ENCODE results near the gene KIAA1671. TPM values are rescaled to one million over a fixed set of nuclear protein-coding genes. Genes with fewer than 3 reads are reported as not detected.
A peak's percentile ranks its signal among the peaks of the same experiment; 100 is the strongest.
"Not testable (repeated sequence)": the region's sequence is repeated elsewhere in the genome, so short reads cannot be mapped to it uniquely, and the experiment has no call there.

Gene KIAA1671
- polyA plus RNA-seq, 3 donors = 23.2 to 27.4 (median 25.9) TPM

- DNase-seq = no peak
Measured at GRCh38 chr22:25223269-25223850, 270.8 kb downstream of the KIAA1671 start.

GRCh38 chr22:25228822-25229221 is 276.3 kb downstream of the KIAA1671 start:
- DNase-seq = no peak

GRCh38 chr22:25230760-25231159 is 278.2 kb downstream of the KIAA1671 start:
- not testable (repeated sequence) for DNase-seq

- no peak for DNase-seq
Measured at GRCh38 chr22:25232301-25232700, 279.8 kb downstream of the KIAA1671 start.

- not testable (repeated sequence) for DNase-seq
Measured at GRCh38 chr22:25233706-25234105, 281.2 kb downstream of the KIAA1671 start.

GRCh38 chr22:25235547-25236290 is 283.2 kb downstream of the KIAA1671 start:
- DNase-seq = peak; percentile 77

GRCh38 chr22:25236417-25236816 is 283.9 kb downstream of the KIAA1671 start:
- no peak for DNase-seq

GRCh38 chr22:25237503-25237902 is 285.0 kb downstream of the KIAA1671 start:
- no peak for DNase-seq

GRCh38 chr22:25238058-25238457 is 285.5 kb downstream of the KIAA1671 start:
- DNase-seq = not testable (repeated sequence)

Other genes starting within 250 kb of the KIAA1671 start
- gene PIWIL3, start 178.0 kb upstream of the KIAA1671 start, polyA plus RNA-seq (ENCODE audit: insufficient read length in 3 of 3) = under 1 TPM in 1 of 3 donors, not detected in 2; 0.05 TPM
- 1 to 10 TPM; 2.0 to 3.4 (median 2.4) TPM for gene SGSM1, start 146.5 kb upstream of the KIAA1671 start, polyA plus RNA-seq (ENCODE audit: insufficient read length in 3 of 3)
- gene LHFPL7, start 6.0 kb upstream of the KIAA1671 start, polyA plus RNA-seq (ENCODE audit: insufficient read length in 3 of 3) = under 1 TPM in 2 of 3 donors, not detected in 1; 0.21 to 0.25 TPM
- gene CRYBB3, start 247.1 kb downstream of the KIAA1671 start, polyA plus RNA-seq (ENCODE audit: insufficient read length in 3 of 3) = under 1 TPM; 0.19 to 0.70 (median 0.31) TPM

All from renal pelvis (tissue), 4 donors.